Activated T-cell treated with anti-CD3 and anti-CD28 coated beads, Interleukin-2, amount 50 U/mL, for 1 hour (primary cell): Measurements from ENCODE around the gene PBX1.
"Not testable (repeated sequence)": the region's sequence is repeated elsewhere in the genome, so short reads cannot be mapped to it uniquely, and the experiment has no call there.

Experiments
- DNase-seq: peaks from one replicate; pipeline ENCODE4 v3.0.0-alpha.2; 2020

The PBX1 gene

DNA sequence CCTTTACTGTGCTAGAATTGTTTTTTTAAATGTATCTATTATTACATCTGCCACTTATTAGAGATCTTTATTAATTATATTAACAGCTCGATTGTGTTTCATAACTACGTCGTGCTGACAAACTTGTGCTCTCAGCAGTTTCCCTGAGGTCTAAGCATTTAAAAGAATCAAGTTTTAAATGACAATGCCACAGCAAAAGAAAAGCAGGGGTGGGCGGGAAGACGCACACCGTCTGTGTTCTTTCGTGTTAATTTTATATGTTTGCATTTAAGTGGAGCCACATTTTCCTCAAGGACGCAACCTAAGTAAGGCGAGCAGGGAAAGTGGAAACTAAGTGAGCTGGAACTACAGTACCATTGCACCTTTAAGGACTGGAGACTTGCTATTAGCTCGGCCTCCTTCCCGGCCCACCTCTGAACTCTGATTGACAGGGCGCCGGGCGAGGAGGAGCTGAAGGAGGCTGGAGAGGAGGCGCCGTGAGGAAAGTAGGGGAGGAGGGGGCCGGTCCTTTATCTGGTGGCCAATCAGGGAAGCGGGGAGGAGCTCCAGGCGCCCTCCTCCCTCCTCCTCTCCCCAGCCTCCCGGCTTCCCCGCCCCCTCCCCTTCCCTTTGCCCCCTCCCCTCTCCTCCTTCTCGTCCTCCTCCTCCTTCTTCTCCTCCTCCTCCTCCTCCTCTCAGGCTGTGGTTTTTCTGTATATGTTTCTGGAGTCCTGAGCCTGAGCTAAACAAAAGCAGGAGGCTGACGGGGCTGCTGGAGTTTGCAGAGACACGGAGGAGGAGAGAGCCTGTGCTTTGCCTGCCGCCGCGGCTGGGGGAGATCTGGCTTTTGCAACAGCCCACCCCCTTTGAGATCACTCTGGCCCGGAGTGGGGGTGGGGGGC, at the start of gene PBX1:
Gene PBX1, plus strand, starts transcription at position 724 of the 881 bp plus-strand sequence.
- peak; percentile 71 for DNase-seq

DNA sequence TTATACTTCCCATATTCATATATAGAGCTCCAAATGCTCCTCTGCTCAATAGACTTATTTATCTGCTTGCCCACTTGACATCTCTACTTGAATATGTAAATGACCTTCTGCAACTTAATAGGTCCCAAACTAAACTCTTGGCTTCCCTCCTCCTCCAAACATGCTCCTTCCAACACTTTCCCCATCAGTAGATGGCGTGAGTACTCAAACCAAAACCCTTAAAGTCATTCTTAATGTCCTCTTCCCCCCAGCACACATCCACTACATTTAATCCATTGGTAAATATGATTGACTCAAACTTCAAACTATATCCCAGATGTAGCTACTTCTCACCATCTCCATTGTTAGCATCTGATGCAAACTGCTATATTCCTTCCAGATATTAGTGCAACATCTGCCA, 48.5 kb upstream of the PBX1 start:
- DNase-seq, result no peak

DNA sequence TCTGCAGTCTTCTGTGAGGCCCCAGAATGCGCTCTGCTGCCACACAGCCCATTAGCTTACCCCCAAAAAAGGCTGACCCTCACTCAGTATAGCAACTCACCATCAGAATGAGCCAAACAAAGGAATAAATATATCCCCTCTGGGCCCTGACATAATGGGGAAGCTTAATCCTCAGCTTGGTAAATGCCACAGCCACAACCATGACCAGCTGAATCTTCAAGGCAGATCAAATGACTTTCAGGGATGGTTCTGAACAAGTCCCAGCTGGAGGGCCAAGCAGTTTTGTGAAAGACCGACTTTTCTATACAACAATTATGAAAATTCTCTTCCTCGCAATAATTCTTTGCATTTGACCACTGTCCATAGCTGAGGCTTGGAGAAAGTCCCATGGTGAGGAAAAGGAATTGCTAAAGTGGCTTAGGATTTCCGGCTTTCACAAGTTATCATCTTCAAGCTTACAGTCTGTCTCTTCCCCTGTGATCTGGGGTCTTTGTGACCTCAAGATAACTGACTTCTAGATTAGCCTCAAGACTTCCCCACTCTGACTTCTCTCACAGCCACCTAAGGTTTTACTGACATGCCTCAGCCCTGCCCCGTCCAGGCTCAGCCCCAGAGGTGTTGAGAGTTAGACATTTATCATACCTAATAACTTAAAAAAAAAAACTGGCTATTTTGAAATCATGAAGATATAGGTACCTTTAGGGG, 47.8 kb upstream of the PBX1 start:
- DNase-seq, result no peak

DNA sequence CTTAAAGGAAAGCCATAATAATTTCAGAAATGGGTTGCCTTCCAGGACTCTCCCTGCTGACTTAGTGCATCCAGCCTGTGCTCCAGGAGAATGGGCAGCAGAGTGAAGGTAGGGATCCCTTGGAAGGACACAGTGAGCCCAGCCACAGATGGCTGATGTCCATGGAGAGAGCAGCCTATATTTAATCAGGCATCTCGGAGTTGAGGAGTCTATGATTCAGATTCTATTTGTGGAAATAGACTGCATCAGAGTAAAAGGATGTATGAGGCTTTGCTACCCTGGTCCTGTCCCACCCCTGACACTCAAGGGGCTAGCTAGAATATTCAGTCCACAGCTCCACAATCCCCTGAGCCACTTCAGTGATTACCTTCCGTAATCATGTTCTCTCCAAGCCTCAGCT, 43.8 kb upstream of the PBX1 start:
- no peak for DNase-seq

DNA sequence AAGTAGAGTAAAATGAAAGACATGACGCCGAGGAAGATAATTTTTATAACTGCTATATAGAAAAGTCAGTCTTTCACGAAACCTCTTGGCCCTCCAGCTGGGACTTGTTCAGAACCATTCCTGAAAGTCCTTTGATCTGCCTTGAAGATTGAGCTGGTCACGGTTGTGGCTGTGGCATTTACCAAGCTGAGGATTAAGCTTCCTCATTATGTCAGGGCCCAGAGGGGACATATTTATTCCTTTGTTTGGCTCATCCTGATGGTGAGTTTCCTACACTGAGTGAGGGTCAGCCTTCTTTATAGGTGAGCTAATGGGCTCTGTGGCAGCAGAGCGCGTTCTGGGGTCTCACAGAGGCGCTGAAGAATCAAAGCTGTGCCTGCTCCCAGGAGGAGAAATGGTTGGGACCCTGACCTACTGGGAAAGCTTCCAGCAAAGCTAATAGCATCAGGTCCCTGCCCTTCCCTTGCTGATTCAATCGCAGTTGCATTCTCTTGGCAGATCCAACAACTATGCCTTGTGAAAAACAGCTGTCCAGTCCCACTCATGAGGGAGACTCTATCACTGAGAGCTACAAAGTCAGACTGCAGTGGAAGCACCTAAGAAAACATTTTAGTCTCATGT, 43.2 kb upstream of the PBX1 start:
- no peak for DNase-seq

DNA sequence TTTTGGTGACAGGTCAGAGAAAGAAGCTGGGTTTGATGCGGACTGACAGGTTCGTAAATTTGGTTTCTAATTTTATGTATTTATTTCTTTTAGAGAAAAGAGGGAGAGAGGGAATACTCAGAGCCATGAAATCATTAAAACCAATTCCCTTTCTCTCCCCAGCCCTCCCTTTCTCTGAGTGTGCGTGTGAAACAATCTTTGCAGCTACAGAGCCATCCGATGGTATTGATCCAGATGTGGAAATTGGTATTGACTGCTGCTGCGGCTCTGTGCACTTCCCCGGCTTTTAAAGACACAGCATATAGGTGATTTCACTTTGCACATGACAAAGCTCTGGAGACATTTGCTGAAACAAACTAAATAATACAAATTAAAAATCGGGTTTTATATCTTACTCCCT, 42.4 kb upstream of the PBX1 start:
- DNase-seq, result no peak

DNA sequence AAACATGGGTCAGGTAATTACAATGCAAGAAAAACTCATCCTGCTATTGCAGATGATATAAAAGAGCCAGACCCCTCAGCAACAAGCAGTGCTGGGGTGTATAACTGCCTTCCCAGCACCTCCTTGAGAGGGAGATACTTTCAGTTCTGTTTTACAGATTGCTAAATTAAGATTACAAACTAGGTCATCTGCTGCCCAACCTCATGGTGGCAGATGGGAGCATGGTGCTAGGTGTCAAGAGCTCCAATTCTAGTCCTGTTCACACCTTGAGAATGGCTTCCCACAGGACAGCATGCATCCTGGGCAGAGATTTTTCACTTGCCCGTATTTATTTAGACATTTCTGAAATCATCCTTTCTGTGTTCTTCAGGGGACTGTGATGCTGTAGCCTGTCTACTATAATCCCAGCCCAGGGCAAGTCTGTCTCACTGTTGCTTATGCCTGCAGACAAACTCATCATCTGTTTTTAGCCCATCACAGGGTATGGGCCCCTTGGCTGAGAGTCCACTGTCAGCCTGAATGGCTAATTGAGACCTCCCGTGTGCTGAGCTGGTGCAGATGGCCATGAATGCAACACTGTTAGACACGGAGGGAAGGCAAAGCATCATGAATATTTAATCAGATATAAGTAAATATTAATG, 40.2 kb upstream of the PBX1 start:
- DNase-seq, result no peak

DNA sequence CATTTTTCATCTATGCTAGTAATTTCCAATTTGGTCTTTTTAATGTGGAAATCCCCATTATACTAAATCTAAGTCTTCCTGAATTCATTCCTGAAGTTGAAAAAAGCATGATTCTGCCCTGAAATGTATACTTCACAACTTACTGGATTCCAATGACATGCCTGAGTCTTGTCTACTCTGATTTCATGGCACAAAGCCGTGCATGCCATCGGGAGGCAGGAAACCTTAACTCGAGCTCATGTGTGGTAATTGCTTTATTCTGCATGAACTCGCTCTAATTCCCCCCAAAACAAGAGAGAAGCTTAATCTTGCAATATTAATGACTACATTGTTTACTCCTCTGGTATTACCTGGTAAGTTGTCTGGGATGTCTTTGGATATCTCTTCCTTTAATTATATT, 39.6 kb upstream of the PBX1 start:
- DNase-seq, result no peak

DNA sequence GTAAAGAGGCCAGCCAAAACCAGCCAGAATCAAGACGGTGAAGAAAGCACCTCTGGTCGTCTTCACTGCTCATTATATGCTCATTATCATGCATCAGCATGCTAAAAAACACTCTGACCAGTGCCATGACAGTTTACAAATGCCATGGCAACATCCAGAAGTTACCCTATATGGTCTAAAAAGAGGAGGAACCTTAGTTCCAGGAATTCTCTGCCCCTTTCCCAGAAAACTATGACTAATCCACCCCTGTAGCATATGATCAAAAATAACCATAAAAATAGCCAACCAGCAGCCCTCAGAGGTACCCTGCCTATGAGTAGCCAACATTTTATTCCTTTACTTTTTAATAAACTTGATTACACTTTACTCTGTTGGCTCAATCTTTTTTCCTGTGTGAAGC, 34.2 kb upstream of the PBX1 start:
- no peak for DNase-seq

DNA sequence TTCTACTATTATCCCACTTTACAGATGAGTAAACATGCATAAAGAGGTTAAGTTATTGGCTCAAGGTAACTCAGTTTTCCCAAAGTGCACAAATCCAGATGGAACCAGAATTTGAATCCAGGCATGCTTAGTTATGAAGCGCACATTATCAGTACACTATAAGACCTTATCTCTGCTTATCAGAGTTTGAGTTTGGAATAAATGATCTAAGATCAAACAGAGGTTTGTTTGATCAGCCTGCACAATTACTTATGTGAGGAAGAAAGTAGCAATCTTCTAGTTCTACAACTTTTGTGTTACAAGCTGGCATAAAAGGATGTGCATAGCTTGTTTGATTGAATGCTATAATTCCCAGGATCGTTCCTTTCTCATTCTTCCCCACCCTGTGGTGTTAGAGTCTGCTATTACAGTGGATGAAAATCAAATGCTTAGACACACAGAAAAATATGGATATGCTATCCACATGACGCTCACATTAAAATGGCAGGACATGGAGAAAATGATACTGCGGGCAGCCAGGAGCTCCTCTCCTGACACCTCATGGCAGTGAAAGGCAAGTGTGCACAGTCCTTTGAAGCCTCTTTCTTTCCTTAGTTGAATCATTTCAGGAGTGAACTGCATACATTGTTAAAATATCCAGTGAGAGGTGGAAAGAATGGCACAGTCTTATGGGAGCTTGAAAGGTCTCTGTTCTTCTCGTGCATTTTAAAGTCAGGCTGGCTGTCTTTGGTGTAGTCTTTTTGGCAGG, 23.9 kb upstream of the PBX1 start:
- DNase-seq, result no peak

DNA sequence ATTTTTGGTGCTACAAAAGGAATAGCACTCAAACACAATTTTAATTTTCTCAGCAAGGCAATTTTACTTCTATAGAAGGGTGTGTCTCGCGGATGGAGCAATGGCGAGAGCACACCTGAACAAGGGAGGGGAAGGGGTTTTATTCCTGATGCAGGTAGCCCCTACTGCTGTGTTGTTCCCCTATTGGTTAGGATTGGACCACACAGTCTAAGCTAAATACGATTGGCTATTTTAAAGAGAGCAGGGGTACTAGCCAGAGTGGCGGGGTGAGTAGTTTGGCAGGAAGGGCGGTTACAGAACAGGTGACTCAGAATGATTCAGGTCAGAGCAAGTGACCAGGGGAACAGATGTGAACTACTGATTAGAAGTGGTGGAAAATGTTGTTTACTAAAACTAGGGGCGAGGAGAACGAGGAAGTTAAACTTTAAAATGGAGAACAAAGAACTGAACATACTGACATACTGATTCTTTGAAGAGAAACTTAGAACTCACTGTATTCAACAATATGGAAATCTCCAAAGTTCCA, 6.5 kb upstream of the PBX1 start:
- DNase-seq, result not testable (repeated sequence)

DNA sequence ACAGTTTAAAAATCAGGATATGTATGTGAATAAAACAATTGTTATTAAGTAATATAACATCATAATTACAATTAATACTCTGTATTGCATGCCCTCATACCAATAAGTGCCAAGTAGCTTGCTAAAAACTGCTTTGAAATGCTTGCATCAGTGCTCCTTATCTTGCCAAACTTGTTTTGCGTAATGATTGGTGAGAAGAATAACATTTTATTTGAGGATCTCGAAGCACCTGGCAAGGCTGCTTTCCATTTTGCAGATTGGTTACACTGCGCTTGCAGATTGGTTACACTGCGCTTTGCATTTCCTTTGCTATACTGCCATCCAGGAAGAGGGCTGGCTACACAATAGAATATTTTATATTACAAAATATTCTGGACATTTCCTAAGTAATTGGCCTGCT, 1.7 kb upstream of the PBX1 start:
- DNase-seq, result no peak

DNA sequence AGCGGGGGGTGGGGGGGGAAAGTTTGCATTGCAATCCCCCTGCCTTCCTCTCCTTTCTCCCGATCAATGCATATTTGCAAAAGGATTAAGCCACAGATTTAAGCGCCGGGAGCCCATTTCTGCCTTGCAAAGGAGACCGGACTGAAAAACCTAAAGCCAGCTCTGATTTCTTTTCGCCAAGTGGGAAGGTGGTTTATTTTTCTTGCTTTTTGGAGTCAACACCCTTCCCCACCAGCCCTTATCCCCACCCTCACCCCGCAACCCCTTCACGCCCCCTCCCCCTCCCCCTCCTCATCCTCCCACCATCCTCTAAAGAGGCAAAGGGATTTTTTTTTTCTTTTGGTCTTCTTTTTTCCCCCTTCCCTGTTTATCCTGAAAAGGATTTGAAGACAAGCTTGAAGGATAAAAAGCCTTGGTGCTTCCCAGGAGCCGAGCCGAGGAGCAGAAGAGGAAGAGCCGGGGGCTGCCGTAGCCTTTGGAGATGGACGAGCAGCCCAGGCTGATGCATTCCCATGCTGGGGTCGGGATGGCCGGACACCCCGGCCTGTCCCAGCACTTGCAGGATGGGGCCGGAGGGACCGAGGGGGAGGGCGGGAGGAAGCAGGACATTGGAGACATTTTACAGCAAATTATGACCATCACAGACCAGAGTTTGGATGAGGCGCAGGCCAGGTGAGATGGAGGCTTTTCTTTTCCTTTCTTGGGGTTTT, 513 bp downstream of the PBX1 start:
- DNase-seq, result no peak

DNA sequence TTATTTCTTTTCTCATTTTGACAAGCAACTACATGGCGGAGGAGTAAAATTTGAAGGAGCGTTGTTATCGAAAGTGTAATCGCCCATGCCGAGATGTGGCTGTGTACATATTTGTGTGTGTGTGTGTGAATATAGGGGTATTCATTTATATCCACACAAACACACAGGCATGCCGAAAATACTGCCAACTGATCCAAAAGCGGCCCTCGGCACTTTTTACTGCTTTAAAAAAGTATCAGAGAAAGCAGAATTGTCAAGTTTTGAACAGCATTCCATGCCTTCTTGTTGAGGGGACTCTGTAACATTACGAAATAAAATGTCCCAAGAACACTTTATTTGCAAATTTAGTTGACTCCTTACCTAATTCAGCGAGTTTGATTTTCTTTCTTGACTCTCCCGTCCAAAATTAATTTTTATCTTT, 1.1 kb downstream of the PBX1 start:
- no peak for DNase-seq

DNA sequence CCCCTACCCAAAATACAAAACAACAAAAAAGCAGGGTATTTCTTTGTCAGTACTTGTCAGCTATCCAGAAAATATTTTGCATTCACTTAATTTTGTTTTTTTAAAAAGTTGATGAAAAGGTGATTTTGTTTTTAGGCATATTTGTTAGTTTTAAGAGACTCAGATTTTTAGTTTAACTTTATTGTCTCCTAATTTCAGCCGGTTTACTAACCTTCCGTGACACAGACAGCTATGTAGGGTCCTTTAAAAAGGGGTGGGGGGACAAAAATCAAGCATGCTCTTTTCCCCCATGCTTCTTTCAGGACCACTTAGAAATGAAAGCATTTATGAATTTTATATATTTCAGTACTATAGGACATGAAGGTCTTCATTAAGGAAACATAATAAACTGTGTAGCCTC, 1.6 kb downstream of the PBX1 start:
- no peak for DNase-seq

DNA sequence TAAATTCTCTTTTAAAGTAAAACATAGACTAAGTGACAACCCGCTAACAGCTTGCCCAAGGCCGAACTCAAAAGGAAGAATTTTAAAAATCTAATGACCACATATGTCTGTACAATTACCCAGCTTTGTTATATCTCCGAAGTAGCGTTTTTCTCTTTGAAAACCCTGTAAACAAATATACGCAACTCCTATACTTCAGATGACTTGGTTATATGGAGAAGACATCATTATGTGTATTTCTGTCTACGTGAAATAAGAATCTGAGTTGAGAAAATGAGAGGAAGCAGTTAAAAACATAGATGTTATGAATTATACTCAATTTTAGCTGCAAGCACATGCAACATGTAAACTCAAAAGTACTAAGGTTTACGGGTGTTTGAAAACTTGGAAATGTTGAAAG, 2.0 kb downstream of the PBX1 start:
- DNase-seq, result no peak

DNA sequence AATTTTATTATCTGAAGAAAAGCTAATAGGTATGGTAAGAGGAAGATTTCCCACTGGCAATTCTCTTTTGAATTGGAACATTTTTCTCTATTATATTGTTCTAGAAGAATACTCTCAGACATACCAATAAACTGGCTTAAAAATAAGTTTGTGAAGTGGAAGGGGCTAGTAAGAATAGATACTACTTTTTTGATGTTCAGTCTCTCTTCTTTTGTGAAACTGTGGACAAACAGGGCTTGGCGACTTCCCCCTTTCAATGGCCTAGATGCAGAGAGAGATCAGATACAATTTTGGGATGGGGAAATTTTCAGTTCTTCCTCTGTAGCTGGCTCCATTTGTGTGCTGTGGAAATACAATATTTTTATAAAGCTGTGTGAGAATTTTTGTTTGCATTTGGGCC, 2.5 kb downstream of the PBX1 start:
- no peak for DNase-seq

DNA sequence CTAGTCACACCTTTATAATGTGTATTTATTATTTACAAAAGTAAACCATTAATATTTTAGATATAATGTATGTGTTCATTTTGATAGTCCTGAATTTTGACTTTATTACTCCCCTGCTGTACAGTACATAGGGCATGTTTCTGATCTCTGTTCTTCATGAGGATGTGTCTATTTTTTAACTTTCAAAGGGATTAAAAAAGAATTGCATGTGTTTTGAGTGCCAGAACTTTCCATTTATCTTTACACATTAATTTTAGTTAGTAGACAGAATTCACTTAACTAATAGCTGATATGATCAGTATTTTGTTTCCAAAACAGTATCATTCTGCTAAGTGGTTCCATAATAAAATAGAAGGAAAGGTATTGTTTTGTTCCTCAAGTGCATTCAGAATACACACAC, 3.1 kb downstream of the PBX1 start:
- no peak for DNase-seq

DNA sequence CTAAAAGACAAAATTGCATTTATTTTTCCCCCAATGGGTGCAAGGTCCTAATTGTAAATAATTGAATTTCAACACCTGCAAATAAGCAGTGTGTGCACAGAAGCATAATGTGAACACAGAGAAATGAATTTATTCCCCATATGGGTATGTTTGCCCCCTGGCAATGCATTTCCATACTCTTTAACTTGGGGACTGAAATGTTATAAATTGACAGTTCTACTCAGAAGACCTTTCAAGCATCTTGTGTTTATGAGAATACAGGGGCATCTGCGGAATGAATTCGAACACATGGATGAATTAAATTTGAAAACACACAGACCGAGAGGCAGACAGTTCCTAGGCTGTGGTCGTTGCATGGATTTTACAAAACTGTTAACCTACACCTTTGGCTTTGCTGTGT, 3.5 kb downstream of the PBX1 start:
- no peak for DNase-seq

DNA sequence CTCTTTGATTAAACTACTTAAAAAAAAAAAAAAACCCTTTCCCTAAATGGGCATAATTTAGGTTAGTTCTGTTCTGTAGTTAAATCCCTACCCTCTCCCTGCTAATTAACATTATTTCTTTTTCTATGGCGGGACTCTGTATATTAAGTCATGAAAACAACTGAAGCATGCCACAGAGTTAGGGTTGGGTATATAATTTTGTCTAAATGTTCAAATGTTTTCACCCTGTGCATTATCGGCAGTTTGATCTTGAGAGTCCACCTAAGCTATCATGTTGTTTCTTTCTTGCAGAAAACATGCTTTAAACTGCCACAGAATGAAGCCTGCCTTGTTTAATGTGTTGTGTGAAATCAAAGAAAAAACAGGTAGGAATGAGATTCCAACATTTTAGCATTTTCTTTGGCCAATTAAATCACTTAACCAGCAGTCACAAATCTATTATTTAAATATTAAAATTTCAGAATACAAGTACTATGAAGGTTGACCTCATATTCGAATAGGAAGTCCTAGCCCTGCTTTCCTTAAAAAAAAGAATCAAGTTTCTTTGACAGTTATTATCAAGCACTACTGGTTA, 4.0 kb downstream of the PBX1 start:
- no peak for DNase-seq

DNA sequence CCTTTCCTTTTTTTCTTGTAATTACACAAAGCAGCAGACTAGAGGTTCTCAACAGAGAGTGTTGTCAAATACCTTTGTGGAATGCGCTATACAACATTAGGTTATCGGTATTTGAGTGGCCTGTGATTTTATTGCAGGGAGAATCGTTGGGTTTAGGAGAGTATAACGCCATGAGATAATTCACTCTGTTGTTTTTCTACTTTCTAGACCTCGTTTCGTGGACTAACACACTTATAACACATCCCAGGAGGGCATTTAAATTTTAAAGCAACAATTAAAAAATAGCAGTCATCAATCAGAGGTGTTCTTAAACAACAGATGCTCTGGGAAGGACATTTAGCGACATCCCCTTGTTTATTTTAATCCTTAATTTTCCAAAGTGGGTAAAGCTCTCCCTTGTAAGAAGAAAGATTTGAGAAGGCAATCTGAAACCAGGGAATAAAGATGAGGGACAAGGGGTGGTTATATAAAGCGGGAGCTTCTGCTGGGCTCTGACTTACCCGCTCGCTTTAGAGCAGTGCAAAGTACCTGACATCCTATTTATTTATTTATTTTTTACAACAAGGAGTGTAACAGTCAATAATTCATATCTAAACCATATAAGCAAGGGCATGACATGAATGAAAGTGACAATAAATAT, 4.9 kb downstream of the PBX1 start:
- DNase-seq, result no peak
